GM12891 (cell line): ENCODE results near the gene CFAP46.

ENCODE experiments used
- POLR2A ChIP-seq: IDR thresholded peaks from 2 replicates; pipeline ENCODE4 v1.6.1; 2011; ENCODE audit warnings: low read depth, low read length, control low read depth
- POLR2AphosphoS5 ChIP-seq: IDR thresholded peaks from 2 replicates; pipeline ENCODE4 v1.6.1; 2011; ENCODE audit warnings: low read depth, low read length, control low read depth

DNA sequence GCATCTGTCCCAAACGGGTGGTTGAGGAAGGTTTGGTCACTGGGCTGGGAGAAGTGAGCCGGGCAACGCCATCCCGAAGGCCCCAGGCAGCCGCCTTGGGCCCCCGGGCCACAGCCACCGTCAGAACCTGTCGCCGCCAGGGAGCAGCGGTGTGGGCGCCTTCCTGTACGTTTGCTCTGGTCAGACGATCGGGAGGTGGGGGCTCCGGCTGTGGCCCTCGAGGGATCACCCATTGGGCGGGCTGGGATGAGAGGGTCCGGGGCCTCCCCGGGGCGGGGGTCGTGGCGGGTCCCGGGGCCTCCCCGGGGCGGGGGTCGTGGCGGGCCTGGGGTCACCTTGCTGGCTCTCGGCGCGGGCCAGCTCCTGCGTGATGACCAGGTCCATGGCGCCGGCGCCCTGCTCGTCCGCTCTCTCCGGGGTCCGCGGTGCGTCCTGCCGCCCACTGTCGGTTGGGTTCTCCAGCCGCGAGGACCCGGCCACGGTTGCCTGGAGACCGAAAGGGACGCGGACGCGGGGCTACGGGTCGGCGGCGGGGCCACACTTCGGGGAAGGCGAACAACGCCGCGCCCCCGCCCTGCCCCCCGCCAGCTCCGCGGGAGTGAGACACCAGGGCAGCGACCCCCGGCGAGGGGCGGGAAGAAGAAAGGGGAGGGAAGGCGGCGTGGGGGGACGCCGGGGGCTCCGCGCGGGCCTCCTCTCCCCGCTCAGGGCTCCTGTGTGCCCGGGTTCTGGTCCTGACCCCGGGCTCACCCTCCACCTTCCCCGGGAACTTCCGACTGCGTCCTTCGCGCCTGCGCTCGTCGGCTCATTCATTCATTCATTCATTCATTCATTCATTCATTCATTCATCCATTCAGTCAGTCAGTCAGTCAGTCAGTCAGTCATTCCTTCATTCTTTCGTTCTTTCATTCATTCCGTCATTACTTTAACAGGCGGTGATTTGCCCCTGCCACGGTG lies at the start of gene CFAP46:
- TF ChIP-seq POLR2AphosphoS5 (no peak), POLR2A (no peak)
